NB4 (cell line): ENCODE results near the gene TMEM200A.

Experiments used
- MAX ChIP-seq: IDR thresholded peaks from 2 replicates; pipeline ENCODE4 v1.6.1; 2011; ENCODE audit warnings: low read depth, low read length
- MYC ChIP-seq: IDR thresholded peaks from 2 replicates; pipeline ENCODE4 v1.6.1; 2011; ENCODE audit warnings: low read depth, low read length
- POLR2A ChIP-seq: IDR thresholded peaks from 2 replicates; pipeline ENCODE4 v1.6.1; 2011; ENCODE audit warnings: mild to moderate bottlenecking; ENCODE audit not compliant: insufficient read length; ENCODE audit errors: extremely low read depth
- TF ChIP-seq, protein P1 (sequence below): IDR thresholded peaks from one replicate; pipeline ENCODE4 v1.5.1; 2012; ENCODE audit warnings: low read depth, low read length

DNA sequence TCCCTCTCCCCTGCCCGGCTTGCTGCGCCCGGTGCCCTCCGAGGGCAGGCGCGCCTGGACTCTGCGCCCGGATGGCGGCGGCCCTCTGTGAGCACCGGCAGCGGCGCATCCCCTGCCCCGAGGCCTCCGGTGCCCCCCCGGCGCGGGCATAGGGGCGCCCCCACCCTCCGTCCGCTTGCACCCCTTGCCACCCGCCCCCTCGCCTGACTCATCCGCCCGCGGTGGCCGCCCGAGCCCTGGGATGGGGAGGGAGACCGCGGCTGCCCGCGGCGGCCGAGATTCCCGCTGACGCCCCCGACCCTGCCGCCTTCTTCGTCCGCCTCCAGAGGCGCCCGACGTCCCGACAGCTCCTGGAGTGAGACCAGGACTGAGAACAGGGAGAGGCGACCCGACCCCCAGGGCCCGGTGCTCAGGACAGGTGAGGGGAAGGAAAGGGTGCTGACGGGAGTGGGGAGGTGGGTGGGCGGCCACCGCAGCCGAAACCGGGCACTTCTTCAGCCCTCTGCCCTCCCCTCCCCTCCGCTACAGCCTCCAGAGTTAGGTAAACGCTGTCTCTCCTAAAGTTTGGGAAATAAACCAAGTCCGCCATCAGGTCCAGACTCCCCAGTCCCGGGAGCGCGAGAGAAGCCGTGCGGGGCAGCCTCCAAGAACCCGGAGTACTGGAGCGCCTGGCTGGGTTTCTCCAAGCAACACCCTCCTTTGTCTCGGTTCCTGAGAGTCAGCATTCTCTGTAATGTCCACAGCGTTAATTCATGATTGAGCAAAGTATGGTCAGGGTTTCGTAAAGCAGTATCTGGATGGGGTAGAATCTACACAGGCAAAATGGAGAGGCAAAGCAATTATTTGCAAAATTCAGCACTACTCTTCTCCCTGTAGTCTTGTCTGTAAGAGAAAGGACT lies 539 bp downstream of the TMEM200A start:
- TF ChIP-seq, protein P1, sequence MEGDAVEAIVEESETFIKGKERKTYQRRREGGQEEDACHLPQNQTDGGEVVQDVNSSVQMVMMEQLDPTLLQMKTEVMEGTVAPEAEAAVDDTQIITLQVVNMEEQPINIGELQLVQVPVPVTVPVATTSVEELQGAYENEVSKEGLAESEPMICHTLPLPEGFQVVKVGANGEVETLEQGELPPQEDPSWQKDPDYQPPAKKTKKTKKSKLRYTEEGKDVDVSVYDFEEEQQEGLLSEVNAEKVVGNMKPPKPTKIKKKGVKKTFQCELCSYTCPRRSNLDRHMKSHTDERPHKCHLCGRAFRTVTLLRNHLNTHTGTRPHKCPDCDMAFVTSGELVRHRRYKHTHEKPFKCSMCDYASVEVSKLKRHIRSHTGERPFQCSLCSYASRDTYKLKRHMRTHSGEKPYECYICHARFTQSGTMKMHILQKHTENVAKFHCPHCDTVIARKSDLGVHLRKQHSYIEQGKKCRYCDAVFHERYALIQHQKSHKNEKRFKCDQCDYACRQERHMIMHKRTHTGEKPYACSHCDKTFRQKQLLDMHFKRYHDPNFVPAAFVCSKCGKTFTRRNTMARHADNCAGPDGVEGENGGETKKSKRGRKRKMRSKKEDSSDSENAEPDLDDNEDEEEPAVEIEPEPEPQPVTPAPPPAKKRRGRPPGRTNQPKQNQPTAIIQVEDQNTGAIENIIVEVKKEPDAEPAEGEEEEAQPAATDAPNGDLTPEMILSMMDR, result no peak
- TF ChIP-seq POLR2A (no peak), MYC (no peak), MAX (no peak)
